ENCODE data around the gene FZD1. TPM values are rescaled to one million over a fixed set of nuclear protein-coding genes. Genes with fewer than 3 reads are reported as not detected.

The FZD1 gene
- total RNA-seq, 4 donors from 2014 or later, result 25.8 to 82.0 (median 74.7) TPM

GRCh38 chr7:91249506-91250233 is 14.6 kb upstream of the FZD1 start:
- Histone ChIP-seq H3K4me1 (no peaks in the 10 kb centered on the region), H3K36me3 (no peaks in the 10 kb centered on the region), H3K27me3 (no peaks in the 10 kb centered on the region), H3K27ac (no peak overlapping the region), H3K9me3 (no peaks in the 10 kb centered on the region), H3K4me3 (no peak overlapping the region)
- TF ChIP-seq CTCF (IDR thresholded peaks at IDR 0.05), result no peak
- no peak for TF ChIP-seq EP300 (IDR thresholded peaks at IDR 0.05)
- no peak for TF ChIP-seq POLR2A (IDR thresholded peaks at IDR 0.05)
- 80 to 84% methylated on average over 4 of the region's 4 CpGs for WGBS, 2 donors
- no peak for DNase-seq (ENCODE audit: low spot score in 2 of 2)

- Histone ChIP-seq H3K27me3 (no peaks in the 10 kb centered on the region), H3K4me3 (no peak overlapping the region), H3K27ac (no peak overlapping the region), H3K4me1 (no peaks in the 10 kb centered on the region), H3K9me3 (peaks cover 0 to 10% (median 0%) of the 10 kb centered on the region in 4 donors), H3K36me3 (no peaks in the 10 kb centered on the region)
- whole genome bisulfite sequencing, 2 donors, result 90 to 92% methylated on average over 4 of the region's 4 CpGs
- DNase-seq (ENCODE audit: low spot score in 2 of 2), result no peak
- TF ChIP-seq CTCF (IDR thresholded peaks at IDR 0.05) (no peak), POLR2A (IDR thresholded peaks at IDR 0.05) (no peak), EP300 (IDR thresholded peaks at IDR 0.05) (no peak)
These were observed 13.5 kb upstream of the FZD1 start for GRCh38 chr7:91250706-91251105.

- no peaks in the 10 kb centered on the region for H3K36me3 ChIP-seq
- peaks cover 0 to 21% (median 0%) of the 10 kb centered on the region in 4 donors for H3K9me3 ChIP-seq
- H3K4me3 ChIP-seq, result no peak overlapping the region
- WGBS, 2 donors, result 82 to 86% methylated on average over 3 of the region's 3 CpGs
- peak in 1 of 2 donors; percentile 51 for DNase-seq (ENCODE audit: low spot score in 2 of 2)
- H3K27ac ChIP-seq, result no peak overlapping the region
- peak in 1 of 2 donors; percentile 18 for TF ChIP-seq EP300 (IDR thresholded peaks at IDR 0.05)
- no peak for TF ChIP-seq POLR2A (IDR thresholded peaks at IDR 0.05)
- no peak for TF ChIP-seq CTCF (IDR thresholded peaks at IDR 0.05)
- H3K27me3 ChIP-seq, result no peaks in the 10 kb centered on the region
- no peaks in the 10 kb centered on the region for H3K4me1 ChIP-seq
These were observed 12.4 kb upstream of the FZD1 start for GRCh38 chr7:91251877-91252276.

GRCh38 chr7:91263384-91264045 is 718 bp upstream of the FZD1 start:
- TF ChIP-seq EP300 (IDR thresholded peaks at IDR 0.05), result no peak
- TF ChIP-seq CTCF (IDR thresholded peaks at IDR 0.05), result no peak
- TF ChIP-seq POLR2A (IDR thresholded peaks at IDR 0.05), result no peak
- WGBS, 2 donors, result 0 to 1% methylated on average over 32 of the region's 32 CpGs
- Histone ChIP-seq H3K27me3 (no peaks in the 10 kb centered on the region), H3K27ac (peak overlapping the region; percentile 85 to 99 (median 90)), H3K36me3 (no peaks in the 10 kb centered on the region), H3K4me3 (peak overlapping the region; percentile 60 to 89 (median 66)), H3K9me3 (no peaks in the 10 kb centered on the region), H3K4me1 (peaks cover 0 to 39% (median 15%) of the 10 kb centered on the region in 4 donors)
- DNase-seq (ENCODE audit: low spot score in 2 of 2), result peak in 1 of 2 donors; percentile 31
